ENCODE results near the gene AURKB. TPM values are rescaled to one million over a fixed set of nuclear protein-coding genes. Genes with fewer than 3 reads are reported as not detected.

Gene AURKB
- total RNA-seq, 4 donors from 2014 or later = 12.8 TPM; not detected in 3

DNA sequence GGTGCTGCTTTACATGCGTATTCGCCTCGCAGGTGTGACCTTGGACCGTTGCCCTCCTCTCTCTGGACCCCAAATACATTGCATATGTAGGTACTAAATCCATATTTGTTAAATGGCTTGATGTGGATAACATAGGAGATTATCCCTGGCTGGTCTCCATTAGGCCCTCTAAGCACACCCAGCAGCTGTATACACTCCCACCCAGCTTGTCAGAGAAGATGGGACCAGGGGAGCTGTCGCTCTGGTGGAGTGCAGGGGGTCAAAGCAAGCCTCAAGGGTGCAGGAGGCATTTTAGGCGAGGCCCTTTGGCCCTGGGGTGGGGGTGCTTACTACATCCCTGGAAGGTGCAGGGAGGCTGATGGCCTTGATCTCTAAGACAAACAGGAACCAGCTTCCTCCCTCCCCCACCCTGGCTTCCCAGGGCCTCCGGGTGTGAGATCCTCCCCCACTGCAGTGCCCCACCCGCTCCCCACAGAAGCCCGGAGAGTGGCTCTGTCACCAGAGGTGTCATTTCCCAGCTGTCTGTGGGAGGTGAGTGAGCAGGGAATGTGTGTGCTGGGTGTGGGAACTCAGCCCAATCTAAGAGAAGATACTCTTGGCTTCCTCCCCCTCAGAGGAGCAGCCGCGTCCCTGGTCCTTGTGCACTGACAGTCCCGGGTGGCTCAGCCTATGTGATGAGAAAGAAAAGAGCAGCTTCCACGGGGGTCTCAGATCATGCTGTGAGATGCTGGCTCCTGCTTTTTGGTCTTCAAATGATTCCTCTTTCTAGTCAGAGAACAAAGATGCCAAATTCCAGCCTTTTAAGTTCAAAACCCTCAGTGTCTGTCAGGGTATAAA lies 46.2 kb downstream of the AURKB start:
- TF ChIP-seq, protein P1, sequence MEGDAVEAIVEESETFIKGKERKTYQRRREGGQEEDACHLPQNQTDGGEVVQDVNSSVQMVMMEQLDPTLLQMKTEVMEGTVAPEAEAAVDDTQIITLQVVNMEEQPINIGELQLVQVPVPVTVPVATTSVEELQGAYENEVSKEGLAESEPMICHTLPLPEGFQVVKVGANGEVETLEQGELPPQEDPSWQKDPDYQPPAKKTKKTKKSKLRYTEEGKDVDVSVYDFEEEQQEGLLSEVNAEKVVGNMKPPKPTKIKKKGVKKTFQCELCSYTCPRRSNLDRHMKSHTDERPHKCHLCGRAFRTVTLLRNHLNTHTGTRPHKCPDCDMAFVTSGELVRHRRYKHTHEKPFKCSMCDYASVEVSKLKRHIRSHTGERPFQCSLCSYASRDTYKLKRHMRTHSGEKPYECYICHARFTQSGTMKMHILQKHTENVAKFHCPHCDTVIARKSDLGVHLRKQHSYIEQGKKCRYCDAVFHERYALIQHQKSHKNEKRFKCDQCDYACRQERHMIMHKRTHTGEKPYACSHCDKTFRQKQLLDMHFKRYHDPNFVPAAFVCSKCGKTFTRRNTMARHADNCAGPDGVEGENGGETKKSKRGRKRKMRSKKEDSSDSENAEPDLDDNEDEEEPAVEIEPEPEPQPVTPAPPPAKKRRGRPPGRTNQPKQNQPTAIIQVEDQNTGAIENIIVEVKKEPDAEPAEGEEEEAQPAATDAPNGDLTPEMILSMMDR (IDR thresholded peaks at IDR 0.05) = no peak
- TF ChIP-seq POLR2A (IDR thresholded peaks at IDR 0.05) = peak; percentile 22 to 29
- intact Hi-C loops (cut with DNase I; ENCODE audit: low total_unique reads) = no loop called here
- DNase-seq = peak; percentile 76 to 86

GRCh38 chr17:8162997-8163977 lies 47.1 kb downstream of the AURKB start:
- Histone ChIP-seq H3K9me3 (no peaks in the 10 kb centered on the region), H3K4me3 (peak overlapping the region; percentile 80 to 96), H3K27ac (peak overlapping the region; percentile 97 to 100), H3K36me3 (no peaks in the 10 kb centered on the region), H3K27me3 (no peaks in the 10 kb centered on the region), H3K4me1 (peaks cover 14 to 26% of the 10 kb centered on the region in 2 donors)
- DNase-seq = peak in 1 of 2 donors; percentile 58
- intact Hi-C loops (cut with DNase I; ENCODE audit: low total_unique reads) = no loop called here
- no peak for TF ChIP-seq POLR2A (IDR thresholded peaks at IDR 0.05)
- TF ChIP-seq, protein P1 (IDR thresholded peaks at IDR 0.05) = no peak

More for the DNA sequence above, 46.2 kb downstream of the AURKB start:
- H3K4me1 ChIP-seq = peaks cover 14 to 26% of the 10 kb centered on the region in 2 donors
- H3K27ac ChIP-seq = peak overlapping the region; percentile 97 to 100
- H3K9me3 ChIP-seq = no peaks in the 10 kb centered on the region
- H3K36me3 ChIP-seq = no peaks in the 10 kb centered on the region
- peak overlapping the region in 1 of 2 donors; percentile 1 for H3K4me3 ChIP-seq
- no peaks in the 10 kb centered on the region for H3K27me3 ChIP-seq

DNA sequence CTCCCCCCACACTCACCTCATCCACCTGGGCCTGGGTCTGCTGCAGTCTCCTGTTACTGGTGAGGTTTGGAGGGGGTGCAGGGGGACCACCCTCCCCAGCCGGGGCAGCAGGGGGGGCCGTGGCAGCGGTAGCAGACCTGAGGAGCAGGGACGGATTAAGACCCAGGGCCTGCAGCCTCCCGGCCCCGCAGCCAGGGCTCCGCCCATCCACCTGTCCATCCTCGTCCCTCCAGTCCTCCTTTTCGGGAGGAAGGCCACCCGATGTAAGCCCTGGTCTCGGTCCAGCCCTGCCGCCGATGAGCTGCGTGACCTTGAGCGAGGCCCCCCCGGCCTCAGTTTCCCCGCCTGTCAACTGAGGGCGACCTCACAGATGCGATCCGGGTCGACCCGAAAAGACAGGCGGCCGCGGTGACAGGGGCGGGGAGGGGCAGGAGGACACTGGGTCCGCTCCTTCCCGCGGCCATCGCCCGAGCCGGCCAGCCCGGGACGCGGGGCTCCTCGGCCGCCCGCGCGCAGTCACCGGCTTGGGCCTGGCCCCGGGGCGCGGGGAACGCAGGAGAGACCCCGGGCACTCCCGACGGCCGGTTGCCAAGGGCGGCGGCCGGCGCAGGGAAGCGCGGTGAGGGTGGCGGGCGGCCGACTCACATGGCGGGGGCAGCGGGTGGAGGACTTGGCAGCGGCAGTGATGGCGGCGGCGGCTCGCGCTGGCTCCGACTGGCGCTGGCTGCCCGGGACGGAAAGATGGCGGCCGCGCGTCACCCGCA lies 48.0 kb downstream of the AURKB start, which contains the start of gene VAMP2:
Gene VAMP2, minus strand, starts transcription at position 716 of the 764 bp plus-strand sequence. Its CDS starts 69 bp downstream, at position 647.
- DNase-seq = peak; percentile 74 to 86
- intact Hi-C loops (cut with DNase I; ENCODE audit: low total_unique reads) = no loop called here
- Histone ChIP-seq H3K4me1 (peaks cover 14 to 26% of the 10 kb centered on the region in 2 donors), H3K36me3 (no peaks in the 10 kb centered on the region), H3K27me3 (no peaks in the 10 kb centered on the region), H3K27ac (peak within 1 kb of the TSS; percentile 97 to 100), H3K9me3 (no peaks in the 10 kb centered on the region), H3K4me3 (peak within 1 kb of the TSS; percentile 80 to 96)
- peak; percentile 87 to 97 for TF ChIP-seq POLR2A (IDR thresholded peaks at IDR 0.05)
- TF ChIP-seq, protein P1 (IDR thresholded peaks at IDR 0.05) = peak in 1 of 4 experiments; percentile 20

DNA sequence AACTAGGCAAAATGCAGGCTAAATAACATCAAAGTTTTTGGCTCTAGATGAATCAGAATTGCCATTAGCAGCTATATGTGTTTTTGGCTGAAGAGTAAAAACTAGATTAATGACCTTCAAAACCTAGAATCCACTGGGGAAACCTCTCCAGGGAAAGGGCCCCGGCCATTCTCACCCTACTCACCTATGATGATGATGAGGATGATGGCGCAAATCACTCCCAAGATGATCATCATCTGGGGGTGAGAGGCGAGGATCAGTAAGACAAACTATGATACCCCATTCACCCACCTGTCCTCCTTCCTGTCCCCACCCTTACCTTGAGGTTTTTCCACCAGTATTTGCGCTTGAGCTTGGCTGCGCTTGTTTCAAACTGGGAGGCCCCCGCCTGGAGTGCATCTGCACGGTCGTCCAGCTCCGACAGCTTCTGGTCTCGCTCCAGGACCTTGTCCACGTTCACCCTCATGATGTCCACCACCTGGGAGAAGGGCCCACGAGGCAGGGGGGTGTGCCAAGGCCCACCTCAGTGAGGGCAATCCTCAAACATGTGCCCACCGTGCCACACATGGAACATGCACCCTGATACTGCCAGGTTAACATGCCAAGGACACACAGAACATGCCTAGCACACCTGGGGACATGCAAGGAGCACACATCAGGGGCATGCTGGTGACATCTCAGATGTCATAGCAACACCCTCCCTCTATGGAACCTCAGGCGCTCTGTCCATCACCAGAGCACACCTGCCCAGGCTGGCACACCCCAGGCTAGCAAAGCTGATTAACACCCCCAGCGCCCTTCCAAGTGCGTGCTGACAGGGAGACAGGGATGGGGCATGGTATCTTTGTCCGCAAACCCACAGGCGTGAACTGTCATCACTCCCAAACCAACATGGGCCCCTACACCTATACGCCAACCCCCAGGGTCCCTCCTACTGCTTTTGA lies 48.8 kb downstream of the AURKB start:
- Histone ChIP-seq H3K36me3 (no peaks in the 10 kb centered on the region), H3K9me3 (no peaks in the 10 kb centered on the region), H3K4me3 (peak overlapping the region; percentile 80 to 96), H3K27me3 (no peaks in the 10 kb centered on the region), H3K4me1 (peaks cover 14 to 26% of the 10 kb centered on the region in 2 donors), H3K27ac (peak overlapping the region; percentile 97 to 100)
- no peak for DNase-seq
- TF ChIP-seq, protein P1 (IDR thresholded peaks at IDR 0.05) = no peak
- TF ChIP-seq POLR2A (IDR thresholded peaks at IDR 0.05) = no peak
- intact Hi-C loops (cut with DNase I; ENCODE audit: low total_unique reads) = no loop called here
